ENCODE data around the gene EMC9. TPM values are rescaled to one million over a fixed set of nuclear protein-coding genes. Genes with fewer than 3 reads are reported as not detected.
A peak's percentile ranks its signal among the peaks of the same experiment; 100 is the strongest.

EMC9 gene
- total and polyA plus RNA-seq, 4 donors, result 4.6 to 29.4 (median 20.0) TPM

- Histone ChIP-seq H3K9ac (ENCODE audit: insufficient read depth in 1 of 2, low read length in 2 of 2) (no peak overlapping the region), H3K36me3 (ENCODE audit: control insufficient read depth in 4 of 4, insufficient read depth in 4 of 4, low read length in 4 of 4) (peaks cover 0 to 26% (median 16%) of the 10 kb centered on the region in 4 donors), H3K4me3 (no peak overlapping the region), H3K27me3 (ENCODE audit: control insufficient read depth in 3 of 3, insufficient read depth in 3 of 3, low read length in 2 of 3) (no peaks in the 10 kb centered on the region), H3K9me3 (ENCODE audit: control insufficient read depth in 4 of 4, insufficient read depth in 3 of 4, low read length in 3 of 4) (no peaks in the 10 kb centered on the region), H3K27ac (ENCODE audit: low read depth in 1 of 2, low read length in 1 of 2) (no peak overlapping the region), H3K4me1 (ENCODE audit: control insufficient read depth in 5 of 5, insufficient read depth in 5 of 5, low read length in 5 of 5) (peaks cover 0 to 29% (median 7%) of the 10 kb centered on the region in 5 donors)
- 87 to 94% methylated on average over 13 of the region's 13 CpGs for WGBS, 2 donors
- DNase-seq (no peak), ATAC-seq (ENCODE audit: insufficient read depth, low FRiP score) (no peak)
- no peak for TF ChIP-seq CTCF (IDR thresholded peaks at IDR 0.05; ENCODE audit: control extremely low read depth, extremely low read depth)
These were observed 2.8 kb downstream of the EMC9 start for GRCh38 chr14:24138396-24139271.

DNA sequence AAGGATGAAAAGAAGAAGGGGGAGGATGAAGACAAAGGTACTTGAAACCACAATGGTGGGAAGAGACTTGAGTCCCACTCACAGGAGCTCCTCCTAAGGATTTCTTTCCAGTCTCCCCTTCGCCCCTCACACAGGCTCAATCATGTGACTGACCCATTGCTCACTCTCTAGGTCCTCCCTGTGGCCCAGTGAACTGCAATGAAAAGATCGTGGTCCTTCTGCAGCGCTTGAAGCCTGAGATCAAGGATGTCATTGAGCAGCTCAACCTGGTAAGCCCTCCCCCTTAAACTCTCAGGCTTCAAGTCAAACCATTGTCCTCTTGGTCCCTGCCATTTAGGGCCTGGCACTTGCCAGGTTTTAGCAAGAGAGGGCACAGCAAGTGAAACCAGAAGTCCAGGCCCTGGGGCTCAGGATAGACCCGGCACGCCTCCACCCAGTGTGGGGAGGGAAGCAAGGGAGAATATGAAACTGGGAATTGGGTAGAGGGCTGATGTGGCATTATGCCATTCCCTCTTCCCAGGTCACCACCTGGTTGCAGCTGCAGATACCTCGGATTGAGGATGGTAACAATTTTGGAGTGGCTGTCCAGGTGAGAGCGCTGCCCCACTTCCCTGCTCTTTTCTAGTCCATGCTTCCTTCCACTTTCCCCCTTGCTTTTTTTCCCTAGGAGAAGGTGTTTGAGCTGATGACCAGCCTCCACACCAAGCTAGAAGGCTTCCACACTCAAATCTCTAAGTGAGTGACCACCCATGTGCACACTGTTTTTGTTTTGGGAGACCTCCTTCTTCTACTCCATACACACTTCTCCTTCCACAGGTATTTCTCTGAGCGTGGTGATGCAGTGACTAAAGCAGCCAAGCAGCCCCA lies 3.6 kb downstream of the EMC9 start:
- Histone ChIP-seq H3K4me1 (ENCODE audit: control insufficient read depth in 5 of 5, insufficient read depth in 5 of 5, low read length in 5 of 5) (peaks cover 0 to 29% (median 7%) of the 10 kb centered on the region in 5 donors), H3K9ac (ENCODE audit: insufficient read depth in 1 of 2, low read length in 2 of 2) (peak overlapping the region in 1 of 2 donors; percentile 23), H3K27ac (ENCODE audit: low read depth in 1 of 2, low read length in 1 of 2) (peak overlapping the region in 1 of 2 donors; percentile 23), H3K36me3 (ENCODE audit: control insufficient read depth in 4 of 4, insufficient read depth in 4 of 4, low read length in 4 of 4) (peaks cover 0 to 20% (median 12%) of the 10 kb centered on the region in 4 donors), H3K27me3 (ENCODE audit: control insufficient read depth in 3 of 3, insufficient read depth in 3 of 3, low read length in 2 of 3) (no peaks in the 10 kb centered on the region), H3K4me3 (no peak overlapping the region), H3K9me3 (ENCODE audit: control insufficient read depth in 4 of 4, insufficient read depth in 3 of 4, low read length in 3 of 4) (no peaks in the 10 kb centered on the region)
- TF ChIP-seq CTCF (IDR thresholded peaks at IDR 0.05; ENCODE audit: control extremely low read depth, extremely low read depth), result no peak
- ATAC-seq (ENCODE audit: insufficient read depth, low FRiP score), result no peak
- no peak for DNase-seq
- WGBS, 2 donors, result 87 to 94% methylated on average over 8 of the region's 8 CpGs

DNA sequence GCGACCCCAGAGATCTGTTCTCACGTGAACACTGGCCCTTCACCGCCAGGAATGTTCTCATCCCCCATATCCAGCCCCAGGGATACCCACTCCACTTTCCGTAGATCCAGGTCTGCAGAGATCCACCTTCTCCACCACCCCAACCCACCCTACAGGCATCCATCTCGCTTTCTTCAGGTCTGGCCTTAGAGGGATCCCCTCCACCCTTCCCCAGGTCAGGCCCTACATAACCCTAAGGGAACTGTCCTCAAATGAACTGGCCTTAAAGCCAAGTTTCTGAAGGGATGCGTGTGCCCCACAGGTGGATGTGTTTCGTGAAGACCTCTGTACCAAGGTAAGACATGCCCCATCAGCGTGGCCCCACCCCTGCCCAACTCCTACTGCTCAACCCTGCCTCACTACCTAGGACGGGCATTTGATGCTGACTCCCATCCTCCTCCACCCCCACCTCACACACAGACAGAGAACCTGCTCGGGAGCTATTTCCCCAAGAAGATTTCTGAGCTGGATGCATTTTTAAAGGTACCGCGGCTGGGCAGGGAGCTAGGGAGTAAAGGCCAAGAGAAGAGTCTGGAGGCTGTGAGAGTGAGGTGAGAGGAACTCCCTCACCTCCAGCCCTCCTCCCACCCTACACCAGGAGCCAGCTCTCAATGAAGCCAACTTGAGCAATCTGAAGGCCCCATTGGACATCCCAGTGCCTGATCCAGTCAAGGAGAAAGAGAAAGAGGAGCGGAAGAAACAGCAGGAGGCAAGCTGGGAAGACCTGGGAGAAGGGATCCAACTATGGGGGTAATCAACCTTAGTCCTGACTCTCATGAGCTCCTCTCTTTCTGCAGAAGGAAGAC lies 4.5 kb downstream of the EMC9 start:
- H3K27me3 ChIP-seq (ENCODE audit: control insufficient read depth in 3 of 3, insufficient read depth in 3 of 3, low read length in 2 of 3), result no peaks in the 10 kb centered on the region
- H3K36me3 ChIP-seq (ENCODE audit: control insufficient read depth in 4 of 4, insufficient read depth in 4 of 4, low read length in 4 of 4), result peaks cover 0 to 20% (median 12%) of the 10 kb centered on the region in 4 donors
- DNase-seq, result no peak
- H3K9ac ChIP-seq (ENCODE audit: insufficient read depth in 1 of 2, low read length in 2 of 2), result peak overlapping the region; percentile 37 to 81
- TF ChIP-seq CTCF (IDR thresholded peaks at IDR 0.05; ENCODE audit: control extremely low read depth, extremely low read depth), result no peak
- H3K9me3 ChIP-seq (ENCODE audit: control insufficient read depth in 4 of 4, insufficient read depth in 3 of 4, low read length in 3 of 4), result no peaks in the 10 kb centered on the region
- peak overlapping the region; percentile 69 for H3K4me3 ChIP-seq
- peaks cover 0 to 24% (median 7%) of the 10 kb centered on the region in 5 donors for H3K4me1 ChIP-seq (ENCODE audit: control insufficient read depth in 5 of 5, insufficient read depth in 5 of 5, low read length in 5 of 5)
- no peak for ATAC-seq (ENCODE audit: insufficient read depth, low FRiP score)
- 30 to 43% methylated on average over 13 of the region's 13 CpGs for WGBS, 2 donors
- H3K27ac ChIP-seq (ENCODE audit: low read depth in 1 of 2, low read length in 1 of 2), result peak overlapping the region; percentile 80 to 93
